Stimulated activated CD8-positive, alpha-beta memory T cell treated with anti-CD3 and anti-CD28 coated beads, Interleukin-4, amount 100 ng/mL, for 24 hours (primary cell): ENCODE data around the gene WDR82.

ENCODE experiments used
- DNase-seq: peaks from one replicate; pipeline ENCODE4 v3.0.0-alpha.2; 2020; ENCODE audit warnings: low read depth

WDR82 gene

GRCh38 chr3:52278510-52279069 is at the start of gene WDR82:
Gene WDR82 (minus strand): TSS chr3:52278649. CDS start chr3:52278361, 288 bp downstream.
- peak; percentile 98 for DNase-seq

GRCh38 chr3:52327486-52328290 is 49.2 kb upstream of the WDR82 start:
- no peak for DNase-seq

- DNase-seq = no peak
Measured at GRCh38 chr3:52326976-52327375, 48.5 kb upstream of the WDR82 start.

- no peak for DNase-seq
Measured at GRCh38 chr3:52325686-52326085, 47.2 kb upstream of the WDR82 start.

GRCh38 chr3:52324676-52325075 is 46.2 kb upstream of the WDR82 start:
- no peak for DNase-seq

GRCh38 chr3:52323526-52324295 is 45.3 kb upstream of the WDR82 start:
- DNase-seq = no peak

DNA sequence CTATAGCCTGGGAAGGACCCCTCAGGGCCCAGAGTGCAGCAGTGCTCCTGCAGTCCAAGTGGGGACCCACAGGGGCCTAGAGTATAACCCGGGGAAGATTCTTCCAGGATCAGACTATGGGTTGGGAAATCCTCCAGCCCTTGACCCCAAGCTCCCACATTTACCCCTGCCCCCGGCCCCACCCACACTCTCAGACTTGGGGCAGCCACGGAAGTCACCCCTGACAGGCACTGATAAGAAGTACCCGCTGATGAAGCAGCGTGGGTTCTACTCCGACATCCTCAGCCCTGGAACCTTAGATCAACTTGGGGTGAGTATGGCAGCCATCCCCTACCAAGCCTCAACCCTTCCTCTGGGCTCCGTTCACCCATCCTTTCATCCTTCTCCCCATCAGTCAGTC is 44.0 kb upstream of the WDR82 start:
- DNase-seq = no peak

- DNase-seq = no peak
Measured at GRCh38 chr3:52321481-52321880, 43.0 kb upstream of the WDR82 start.

DNA sequence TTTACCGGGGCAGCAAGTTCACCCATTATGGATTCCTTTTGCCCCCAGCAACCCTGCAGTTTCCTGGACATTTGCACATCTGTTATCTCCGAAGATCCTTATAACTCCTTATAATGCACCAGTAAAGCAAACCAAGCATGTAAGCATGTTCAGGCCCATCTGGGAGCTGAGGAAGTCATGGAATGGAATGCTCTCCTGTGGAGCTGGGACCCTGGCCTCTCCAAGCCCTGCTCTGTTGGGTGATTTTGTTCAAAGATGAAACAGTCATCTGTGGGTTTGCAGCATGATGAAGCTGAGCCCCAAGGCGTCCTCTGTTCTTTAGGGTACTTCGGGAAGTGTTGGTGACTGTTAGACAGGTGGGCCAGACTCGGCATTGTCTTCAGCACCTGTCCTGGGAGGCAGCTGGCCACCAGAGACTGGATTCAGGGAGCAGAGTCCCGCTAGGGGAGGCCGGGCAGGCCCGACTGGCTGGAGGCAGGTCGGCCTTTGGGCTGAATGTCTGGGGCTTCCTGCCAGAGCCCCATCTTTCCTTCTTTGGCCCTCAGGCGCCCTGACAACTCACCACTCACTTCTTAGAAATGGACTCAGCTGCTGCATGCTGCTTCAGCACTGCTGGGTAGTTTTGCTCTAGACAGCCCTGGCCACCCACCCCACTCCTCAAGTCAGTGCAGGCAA is 41.6 kb upstream of the WDR82 start:
- no peak for DNase-seq

- no peak for DNase-seq
Measured at GRCh38 chr3:52318186-52318816, 39.9 kb upstream of the WDR82 start.

DNA sequence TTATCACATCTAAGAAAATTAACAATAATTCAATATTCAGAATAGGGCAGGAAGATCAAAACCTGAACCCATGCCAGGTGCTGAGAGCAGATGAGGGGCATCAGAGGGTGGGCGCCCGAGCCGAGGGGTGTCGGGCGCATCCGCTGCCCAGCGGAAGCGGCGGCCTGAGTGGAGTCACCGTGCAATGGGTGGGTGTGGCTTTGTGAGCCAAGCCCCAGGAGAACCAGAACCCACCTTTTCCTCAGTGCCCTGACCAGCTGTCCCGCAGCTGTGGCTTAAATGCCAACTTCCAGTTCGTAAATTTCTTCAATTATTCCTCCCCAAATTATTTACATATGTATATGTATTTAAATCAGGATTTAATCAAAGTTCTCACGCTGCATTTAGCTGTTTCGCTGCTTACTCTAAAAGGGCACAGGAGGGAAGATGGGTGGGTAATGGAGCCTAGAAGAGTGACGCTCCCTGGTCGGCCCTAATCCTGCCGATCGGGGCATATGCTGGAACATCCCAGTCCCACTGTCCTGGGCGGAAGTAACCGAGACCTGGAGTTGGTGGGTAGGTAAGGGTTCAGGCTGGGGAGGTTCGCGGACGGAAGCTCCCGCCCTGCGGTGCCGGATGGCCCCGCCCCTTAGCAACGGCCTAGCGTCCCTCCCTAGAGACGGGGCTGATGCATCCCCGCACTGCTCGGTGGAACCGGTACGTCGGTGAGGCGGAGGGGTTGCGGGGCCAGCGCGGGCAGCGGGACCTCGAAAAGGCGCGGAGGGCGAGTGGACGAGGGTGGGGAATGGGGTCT is 39.0 kb upstream of the WDR82 start:
- DNase-seq = peak; percentile 59

- DNase-seq = no peak
Measured at GRCh38 chr3:52315977-52316764, 37.7 kb upstream of the WDR82 start, which contains the start of gene DNAH1. Gene DNAH1 (plus strand): TSS chr3:52316319. CDS start chr3:52322443, 6,124 bp downstream.

GRCh38 chr3:52315006-52315405 is 36.6 kb upstream of the WDR82 start:
- no peak for DNase-seq

GRCh38 chr3:52314489-52314888 is 36.0 kb upstream of the WDR82 start:
- DNase-seq = no peak

GRCh38 chr3:52313774-52314188 is 35.3 kb upstream of the WDR82 start:
- no peak for DNase-seq

DNA sequence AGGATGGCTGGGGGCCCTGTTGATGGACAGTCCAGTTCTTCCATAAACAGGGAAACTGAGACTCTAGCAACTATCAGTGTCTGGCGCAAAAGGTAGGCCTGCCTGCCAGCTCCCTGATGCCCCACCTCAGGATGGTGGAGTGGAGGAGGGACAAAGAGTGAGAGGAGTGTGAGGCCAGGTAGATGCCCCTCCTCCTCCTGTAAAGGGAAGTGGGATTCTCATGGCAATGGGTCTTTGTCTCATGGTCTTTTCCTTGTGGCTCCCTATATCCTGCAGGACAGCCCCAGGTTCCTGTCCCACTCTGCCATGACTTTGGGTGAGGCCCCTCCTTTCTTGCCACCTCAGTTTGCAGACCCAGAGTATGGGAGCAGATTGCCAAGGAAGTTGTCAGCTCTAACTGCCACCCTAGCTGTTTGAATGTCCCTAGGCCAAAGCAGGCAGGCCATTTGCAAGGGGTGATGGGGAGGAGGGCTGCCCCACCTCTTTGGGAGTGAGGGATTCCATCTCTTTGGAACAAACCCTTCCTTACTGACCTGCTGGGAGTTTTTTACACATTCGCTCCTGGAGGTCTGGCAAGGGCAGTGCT is 34.8 kb upstream of the WDR82 start:
- no peak for DNase-seq

DNA sequence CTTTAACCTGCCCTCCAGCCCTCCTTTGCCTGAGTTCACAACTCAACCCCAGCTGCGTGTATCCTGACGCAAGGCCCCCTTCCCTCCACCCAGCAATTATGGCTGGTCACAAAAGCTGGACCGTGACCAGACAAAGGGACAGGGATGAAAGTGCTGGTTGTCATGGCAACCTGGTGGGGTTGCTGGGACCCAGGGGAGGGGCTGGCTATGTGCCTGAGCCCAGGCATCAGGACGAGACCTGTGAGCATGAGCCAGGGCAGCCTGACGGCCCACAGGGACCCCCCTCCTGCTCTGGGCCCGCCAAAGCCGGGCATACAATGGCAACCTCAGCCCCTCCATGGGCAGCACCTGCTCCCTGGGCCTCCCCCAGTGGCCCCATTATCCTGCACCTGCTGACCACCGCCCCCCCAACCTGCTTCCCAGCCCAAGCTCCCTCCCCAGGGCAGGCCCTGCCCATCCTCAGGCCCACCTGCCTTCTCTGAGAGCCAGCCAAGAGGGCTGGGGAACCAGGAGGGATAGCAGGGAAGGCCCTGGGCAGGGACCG is 33.2 kb upstream of the WDR82 start:
- DNase-seq = no peak

DNA sequence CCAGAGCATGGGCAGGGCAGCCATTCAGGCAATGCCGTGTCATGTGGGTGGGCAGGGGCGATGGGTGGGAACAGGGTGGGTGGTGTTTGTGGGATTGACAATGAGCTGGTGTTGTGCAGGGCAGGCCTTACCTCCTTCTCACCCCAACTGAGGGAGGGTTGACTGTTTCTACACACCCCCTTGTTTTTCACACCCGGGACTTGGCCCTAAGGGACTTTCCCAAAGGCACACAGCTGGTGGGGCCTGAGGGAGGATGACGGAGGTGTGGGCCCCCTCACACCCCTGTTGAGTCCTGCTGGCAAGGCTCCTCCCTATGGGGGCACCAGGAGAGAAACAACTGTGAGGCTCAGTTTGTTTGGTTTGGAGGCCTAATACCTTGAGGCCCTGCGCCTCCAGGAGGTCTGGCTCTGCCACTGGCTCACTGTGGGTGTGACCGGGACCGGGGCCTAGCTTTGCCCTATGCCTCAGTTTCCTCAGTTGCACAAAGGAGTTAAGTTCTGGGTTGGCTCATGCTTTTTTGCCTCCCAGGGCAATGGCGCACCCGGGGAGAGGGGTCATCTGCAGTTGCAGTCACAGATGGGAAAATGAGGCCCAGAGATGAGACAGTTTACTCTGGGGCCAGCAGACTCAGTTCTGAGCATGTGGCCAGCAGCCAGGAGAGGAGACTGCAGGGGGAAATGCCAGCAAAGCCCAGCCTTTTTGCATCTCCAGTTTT is 32.6 kb upstream of the WDR82 start:
- DNase-seq = peak; percentile 61

GRCh38 chr3:52308308-52308707 is 29.9 kb upstream of the WDR82 start:
- DNase-seq = no peak
